Nephron (organoid): ENCODE measurements around the gene SIM2.

Source experiments
- H3K27ac Mint-ChIP-seq, 3 experiments: 2 replicates each; pipeline ENCODE4 v1.8.0; 2020; ENCODE audit warnings: mixed read lengths in 3 of 3, mild to moderate bottlenecking in 2 of 3, moderate library complexity in 1 of 3
- H3K27me3 Mint-ChIP-seq: 2 replicates; pipeline ENCODE4 v1.8.0; 2021; ENCODE audit warnings: low read depth, mild to moderate bottlenecking, moderate library complexity, mixed read lengths
- H3K36me3 Mint-ChIP-seq: 2 replicates; pipeline ENCODE4 v1.8.0; 2020; ENCODE audit warnings: low read depth, mixed read lengths
- H3K4me1 Mint-ChIP-seq: 2 replicates; pipeline ENCODE4 v1.8.0; 2020; ENCODE audit warnings: mixed read lengths
- H3K4me3 Mint-ChIP-seq, 3 experiments: 2 replicates each; pipeline ENCODE4 v1.8.0; 2020; ENCODE audit warnings: mild to moderate bottlenecking in 3 of 3, mixed read lengths in 3 of 3, moderate library complexity in 2 of 3
- H3K9me3 Mint-ChIP-seq: 2 replicates; pipeline ENCODE4 v1.8.0; 2020; ENCODE audit warnings: mixed read lengths
- TF ChIP-seq, protein P1 (sequence below), 3 experiments: fragments of 200-600 bp; sonication (generic); IDR thresholded peaks; one replicate each; pipeline ENCODE4 v1.5.0; 2021; ENCODE audit warnings: antibody characterized with exemption in 3 of 3; ENCODE audit not compliant: unreplicated experiment in 3 of 3

Gene SIM2

GRCh38 chr21:36658926-36659325, 40.0 kb upstream of the SIM2 start:
- H3K36me3 Mint-ChIP-seq = no peaks in the 10 kb centered on the region
- H3K4me3 Mint-ChIP-seq = no peak overlapping the region
- H3K27ac Mint-ChIP-seq = no peak overlapping the region
- H3K9me3 Mint-ChIP-seq = no peaks in the 10 kb centered on the region
- TF ChIP-seq, protein P1, sequence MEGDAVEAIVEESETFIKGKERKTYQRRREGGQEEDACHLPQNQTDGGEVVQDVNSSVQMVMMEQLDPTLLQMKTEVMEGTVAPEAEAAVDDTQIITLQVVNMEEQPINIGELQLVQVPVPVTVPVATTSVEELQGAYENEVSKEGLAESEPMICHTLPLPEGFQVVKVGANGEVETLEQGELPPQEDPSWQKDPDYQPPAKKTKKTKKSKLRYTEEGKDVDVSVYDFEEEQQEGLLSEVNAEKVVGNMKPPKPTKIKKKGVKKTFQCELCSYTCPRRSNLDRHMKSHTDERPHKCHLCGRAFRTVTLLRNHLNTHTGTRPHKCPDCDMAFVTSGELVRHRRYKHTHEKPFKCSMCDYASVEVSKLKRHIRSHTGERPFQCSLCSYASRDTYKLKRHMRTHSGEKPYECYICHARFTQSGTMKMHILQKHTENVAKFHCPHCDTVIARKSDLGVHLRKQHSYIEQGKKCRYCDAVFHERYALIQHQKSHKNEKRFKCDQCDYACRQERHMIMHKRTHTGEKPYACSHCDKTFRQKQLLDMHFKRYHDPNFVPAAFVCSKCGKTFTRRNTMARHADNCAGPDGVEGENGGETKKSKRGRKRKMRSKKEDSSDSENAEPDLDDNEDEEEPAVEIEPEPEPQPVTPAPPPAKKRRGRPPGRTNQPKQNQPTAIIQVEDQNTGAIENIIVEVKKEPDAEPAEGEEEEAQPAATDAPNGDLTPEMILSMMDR (IDR thresholded peaks at IDR 0.05; ENCODE audit: unreplicated experiment in 3 of 3) = no peak
- H3K4me1 Mint-ChIP-seq = peaks cover 10% of the 10 kb centered on the region
- H3K27me3 Mint-ChIP-seq = peaks cover 45% of the 10 kb centered on the region

GRCh38 chr21:36661511-36662309, 37.2 kb upstream of the SIM2 start:
- TF ChIP-seq, protein P1 (IDR thresholded peaks at IDR 0.05; ENCODE audit: unreplicated experiment in 3 of 3) = peak; percentile 14 to 49 (median 27)
- Mint-ChIP-seq H3K27ac (no peak overlapping the region), H3K27me3 (peaks cover 52% of the 10 kb centered on the region), H3K4me3 (no peak overlapping the region), H3K36me3 (no peaks in the 10 kb centered on the region), H3K9me3 (no peaks in the 10 kb centered on the region), H3K4me1 (peaks cover 10% of the 10 kb centered on the region)

DNA sequence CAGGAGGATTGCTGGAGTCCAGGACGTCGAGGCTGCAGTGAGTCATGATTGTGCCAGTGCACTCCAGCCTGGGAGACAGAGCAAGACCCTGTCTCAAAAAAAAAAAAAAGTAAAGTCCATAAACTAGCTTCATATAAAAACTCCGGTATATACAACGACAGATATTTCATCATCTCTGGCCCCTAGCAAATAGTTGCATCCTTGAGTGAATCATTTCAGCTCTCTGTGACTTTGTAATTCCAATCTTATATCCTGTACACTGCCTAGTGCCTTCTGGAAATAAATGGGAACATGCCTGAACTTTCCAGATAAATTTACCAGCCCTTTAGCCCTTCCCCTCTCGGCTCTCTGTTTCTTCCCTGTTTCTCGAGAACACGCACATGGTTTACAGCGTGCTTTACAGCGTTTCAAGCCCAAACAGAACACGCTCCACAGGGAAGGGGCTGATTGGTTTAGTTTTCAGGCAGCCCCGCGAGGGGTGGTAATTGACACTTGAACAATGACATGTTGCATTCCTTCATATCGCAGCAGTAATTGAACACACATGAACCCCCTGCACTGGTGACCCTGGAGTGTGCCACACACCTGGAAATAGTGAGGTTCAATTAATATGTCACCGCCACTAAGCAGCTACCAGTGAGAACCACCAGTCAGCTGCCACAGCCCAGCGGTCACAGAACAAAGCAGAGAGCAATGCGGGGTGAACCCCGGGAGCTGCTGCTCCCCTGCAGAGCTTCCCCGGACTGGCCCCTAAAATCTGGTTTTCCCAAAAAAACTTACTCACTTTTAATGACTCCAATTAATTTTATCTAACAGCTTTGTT, 35.7 kb upstream of the SIM2 start:
- Mint-ChIP-seq H3K4me1 (peaks cover 10% of the 10 kb centered on the region), H3K27ac (no peak overlapping the region), H3K36me3 (no peaks in the 10 kb centered on the region), H3K27me3 (peaks cover 67% of the 10 kb centered on the region), H3K4me3 (no peak overlapping the region), H3K9me3 (no peaks in the 10 kb centered on the region)
- TF ChIP-seq, protein P1 (IDR thresholded peaks at IDR 0.05; ENCODE audit: unreplicated experiment in 3 of 3) = no peak

- H3K36me3 Mint-ChIP-seq = no peaks in the 10 kb centered on the region
- H3K27me3 Mint-ChIP-seq = peaks cover 77% of the 10 kb centered on the region
- H3K4me3 Mint-ChIP-seq = no peak overlapping the region
- no peak overlapping the region for H3K27ac Mint-ChIP-seq
- TF ChIP-seq, protein P1 (IDR thresholded peaks at IDR 0.05; ENCODE audit: unreplicated experiment in 3 of 3) = no peak
- peaks cover 10% of the 10 kb centered on the region for H3K4me1 Mint-ChIP-seq
- no peaks in the 10 kb centered on the region for H3K9me3 Mint-ChIP-seq
Measured at GRCh38 chr21:36664662-36664990, 34.3 kb upstream of the SIM2 start.

DNA sequence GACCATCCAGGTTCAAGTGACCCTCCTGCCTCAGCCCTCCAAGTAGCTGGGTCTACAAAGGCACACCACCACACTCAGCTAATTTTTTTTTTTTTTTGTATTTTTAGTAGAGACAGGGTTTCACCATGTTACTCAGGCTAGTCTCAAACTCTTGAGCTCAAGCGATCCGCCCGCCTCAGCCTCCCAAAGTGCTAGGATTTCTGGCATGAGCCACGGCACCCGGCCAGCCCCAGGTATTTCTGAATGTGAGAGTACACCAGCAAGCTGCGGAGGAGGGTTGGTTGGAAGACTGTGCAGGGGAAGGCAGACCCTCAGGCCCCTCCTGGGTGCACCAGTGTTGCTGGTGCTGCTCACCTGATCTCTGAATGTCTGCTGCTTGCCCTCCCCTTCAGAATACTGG, 33.1 kb upstream of the SIM2 start:
- TF ChIP-seq, protein P1 (IDR thresholded peaks at IDR 0.05; ENCODE audit: unreplicated experiment in 3 of 3) = no peak
- H3K9me3 Mint-ChIP-seq = no peaks in the 10 kb centered on the region
- peaks cover 84% of the 10 kb centered on the region for H3K27me3 Mint-ChIP-seq
- no peak overlapping the region for H3K4me3 Mint-ChIP-seq
- no peak overlapping the region for H3K27ac Mint-ChIP-seq
- no peaks in the 10 kb centered on the region for H3K36me3 Mint-ChIP-seq
- peaks cover 10% of the 10 kb centered on the region for H3K4me1 Mint-ChIP-seq
